Adrenal gland (tissue), 12 donors: ENCODE data around the gene TGIF1. TPM values are rescaled to one million over a fixed set of nuclear protein-coding genes. Genes with fewer than 3 reads are reported as not detected.

ENCODE experiments used
- DNase-seq, 7 donors: peaks; one replicate each; pipeline ENCODE4 v3.0.0-alpha.2; 2019 to 2020
- H3K27ac ChIP-seq, 5 donors: fragments of 200-600 bp; sonication (generic) in 4 of 5; 1 replicate in 3 of 5; 2 replicates in 2 of 5; pipeline versions ENCODE4 v1.5.1 to v1.8.0; 2016 to 2020; ENCODE audit warnings: mild to moderate bottlenecking in 1 of 5
- H3K27me3 ChIP-seq: fragments of 200-600 bp; 2 replicates; pipeline ENCODE4 v1.8.0; 2021
- H3K36me3 ChIP-seq, 2 donors: fragments of 200-600 bp; replicated peaks in 1 of 2; 1 replicate in 1 of 2; 2 replicates in 1 of 2; pipeline versions ENCODE4 v1.5.1 to v1.8.0; 2018 to 2022
- H3K4me1 ChIP-seq, 2 donors: fragments of 200-600 bp; replicated peaks in 1 of 2; 1 replicate in 1 of 2; 2 replicates in 1 of 2; pipeline versions ENCODE4 v1.5.1 to v1.8.0; 2018 to 2021
- H3K4me3 ChIP-seq, 4 donors: fragments of 200-600 bp; sonication (generic) in 3 of 4; one replicate each; pipeline ENCODE4 v1.5.1; 2016 to 2018
- H3K9me3 ChIP-seq, 3 donors: fragments of 200-600 bp; sonication (generic) in 1 of 3; replicated peaks in 1 of 3; 1 replicate in 2 of 3; 2 replicates in 1 of 3; pipeline versions ENCODE4 v1.5.1 to v1.8.0; 2016 to 2021
- CTCF ChIP-seq, 6 experiments: fragments of 450-650 bp in 4 of 6; fragments of 200-600 bp in 2 of 6; sonication (generic) in 1 of 6; IDR thresholded peaks; 1 replicate in 5 of 6; 2 replicates in 1 of 6; pipeline versions ENCODE4 v1.5.1 to v1.8.0; 2016 to 2021; ENCODE audit warnings: antibody characterized with exemption in 6 of 6, mild to moderate bottlenecking in 2 of 6, moderate library complexity in 1 of 6
- POLR2A ChIP-seq, 2 donors: fragments of 450-650 bp; IDR thresholded peaks; one replicate each; pipeline ENCODE4 v1.6.1; 2017; ENCODE audit warnings: antibody characterized with exemption in 2 of 2, mild to moderate bottlenecking in 2 of 2, moderate library complexity in 1 of 2
- WGBS, 4 donors: extraction: QIAGEN DNeasy Blood & Tissue Kit in 2 of 4; methylation state at CpG; one replicate each; pipeline versions ENCODE4 v1.1.5 to v1.1.7; 2013 to 2017; 5-methylcytosine and 5-hydroxymethylcytosine counted together
- intact Hi-C, 2 donors: fragments of 100-400 bp; cut with DNase I; formaldehyde crosslinking; loops; one replicate each; pipeline versions ENCODE4 v1.14.1 to v1.15.0; 2022 to 2023
- polyA plus RNA-seq, 3 donors: library from polyadenylated mRNA; stranded (reverse); fragments of 200-250 nt in 2 of 3; fragments of 350-450 nt in 1 of 3; fragmentation: Illumina TruSeq in 1 of 3; extraction: RNeasy Lipid Tissue Mini Kit (QIAGEN cat#74804) in 1 of 3; gene quantifications; one replicate each; pipeline ENCODE4 v1.2.3, GENCODE V29; 2013 to 2014
- total RNA-seq, 9 donors: library from RNA; depleted of rRNA in 4 of 9; stranded (reverse); fragments of >200 nt in 4 of 9; fragments of 120-200 nt in 1 of 9; fragmentation: NEBNext Ultra II Directional in 1 of 9; extraction: Animal tissue kit (Norgen Biotek cat#: 25700) in 1 of 9; gene quantifications; one replicate each; pipeline versions ENCODE4 v1.1.0 to v1.2.4, GENCODE V29; 2013 to 2023
- donor health status: healthy with polysubstance abuse.
- donor health status: Bipolar disorder and iron deficiency.
- donor health status: DM: yes; HTN: yes; CAD: no.
- donor health status: DM: no; HTN: no; CAD: no.
- donor health status: DM: no; HTN: no; CAD: no.
- donor health status: DM: yes; HTN: yes; CAD: no.

Gene TGIF1
- total and polyA plus RNA-seq, 12 donors = 25.7 to 83.1 (median 56.7) TPM

- peak in 1 of 2 donors; percentile 38 for TF ChIP-seq POLR2A (IDR thresholded peaks at IDR 0.05)
- peak; percentile 52 to 83 (median 70) for TF ChIP-seq CTCF (IDR thresholded peaks at IDR 0.05)
- Histone ChIP-seq H3K4me1 (peaks cover 11 to 33% of the 10 kb centered on the region in 2 donors), H3K27me3 (no peaks in the 10 kb centered on the region), H3K36me3 (peaks cover 0 to 31% of the 10 kb centered on the region in 2 donors), H3K9me3 (no peaks in the 10 kb centered on the region), H3K27ac (peak overlapping the region; percentile 80 to 99 (median 97)), H3K4me3 (peak overlapping the region in 2 of 4 donors; percentile 2 to 95)
- 1% methylated on average over 4 of the region's 4 CpGs for WGBS, 4 donors
- intact Hi-C loops = loop anchor here (5.0 to 10.0 kb wide), 5 partner anchors 138 to 210 kb away; partner anchors contain the start of gene MYL12B (in 1 of the 2)
- DNase-seq = peak; percentile 37 to 64 (median 47)
Measured at GRCh38 chr18:3454365-3455089, 4.6 kb downstream of the TGIF1 start.

GRCh38 chr18:3455090-3455635 lies 5.2 kb downstream of the TGIF1 start:
- Histone ChIP-seq H3K9me3 (no peaks in the 10 kb centered on the region), H3K36me3 (peaks cover 0 to 31% of the 10 kb centered on the region in 2 donors), H3K4me3 (peak overlapping the region in 1 of 4 donors; percentile 95), H3K4me1 (peaks cover 11 to 33% of the 10 kb centered on the region in 2 donors), H3K27ac (peak overlapping the region in 3 of 5 donors; percentile 97 to 99 (median 98)), H3K27me3 (no peaks in the 10 kb centered on the region)
- TF ChIP-seq CTCF (IDR thresholded peaks at IDR 0.05) = no peak
- no peak for TF ChIP-seq POLR2A (IDR thresholded peaks at IDR 0.05)
- no peak for DNase-seq
- intact Hi-C loops = loop anchor here in 1 of 2 donors (10.0 kb wide), 2 partner anchors 190 to 210 kb away; partner anchors contain the start of gene MYL12B
- WGBS, 4 donors = 34 to 47% (median 39%) methylated on average over 3 of the region's 3 CpGs

- Histone ChIP-seq H3K27me3 (no peaks in the 10 kb centered on the region), H3K36me3 (peaks cover 0 to 31% of the 10 kb centered on the region in 2 donors), H3K4me3 (no peak overlapping the region), H3K4me1 (peaks cover 11 to 33% of the 10 kb centered on the region in 2 donors), H3K9me3 (no peaks in the 10 kb centered on the region), H3K27ac (no peak overlapping the region)
- intact Hi-C loops = loop anchor here in 1 of 2 donors (10.0 kb wide), 2 partner anchors 191 to 209 kb away; partner anchors contain the start of gene MYL12B
- DNase-seq = no peak
- 87 to 92% (median 89%) methylated on average over 9 to 10 of the region's 10 CpGs for WGBS, 4 donors
- TF ChIP-seq CTCF (IDR thresholded peaks at IDR 0.05) (no peak), POLR2A (IDR thresholded peaks at IDR 0.05) (no peak)
Measured at GRCh38 chr18:3455907-3456685, 6.1 kb downstream of the TGIF1 start.

- Histone ChIP-seq H3K4me1 (peaks cover 11 to 33% of the 10 kb centered on the region in 2 donors), H3K36me3 (peaks cover 0 to 31% of the 10 kb centered on the region in 2 donors), H3K4me3 (no peak overlapping the region), H3K27me3 (no peaks in the 10 kb centered on the region), H3K27ac (no peak overlapping the region), H3K9me3 (no peaks in the 10 kb centered on the region)
- no peak for DNase-seq
- intact Hi-C loops = loop anchor here in 1 of 2 donors (10.0 kb wide), 2 partner anchors 192 to 208 kb away; partner anchors contain the start of gene MYL12B
- TF ChIP-seq CTCF (IDR thresholded peaks at IDR 0.05) (no peak), POLR2A (IDR thresholded peaks at IDR 0.05) (no peak)
- WGBS, 4 donors = 36 to 56% (median 44%) methylated on average over 1 of the region's 1 CpG
Measured at GRCh38 chr18:3456686-3457069, 6.7 kb downstream of the TGIF1 start.
